ENCODE results near the gene SLC44A5.
"Not testable (repeated sequence)": the region's sequence is repeated elsewhere in the genome, so short reads cannot be mapped to it uniquely, and the experiment has no call there.

Gene SLC44A5

DNA sequence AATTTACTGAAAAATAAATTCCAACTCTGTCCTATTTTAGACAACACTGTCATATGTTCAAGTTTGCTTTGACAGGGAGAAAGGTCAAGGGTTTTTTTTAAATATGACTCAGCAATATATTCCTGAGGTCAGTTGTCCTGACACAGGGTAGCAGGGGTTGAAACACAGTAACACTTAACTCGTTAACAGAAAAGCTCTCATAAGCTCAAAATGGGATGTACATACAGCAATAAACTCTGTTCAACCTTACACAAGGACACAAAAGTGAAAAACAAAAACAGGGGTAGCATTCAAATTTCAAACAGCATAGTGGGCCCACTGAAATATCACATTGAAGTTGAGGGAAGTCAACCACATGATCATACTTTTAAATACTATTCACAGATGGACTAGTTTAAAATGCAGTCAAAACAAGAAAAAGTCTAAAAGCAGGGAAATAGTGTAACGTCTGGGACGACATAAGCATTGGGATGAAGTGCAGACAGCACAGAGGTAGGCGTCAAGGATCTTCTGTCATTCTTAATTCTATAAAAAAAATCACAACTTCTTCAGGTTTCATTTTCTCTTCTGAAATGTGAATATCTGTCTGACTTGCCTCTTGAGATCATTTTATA is 89.9 kb downstream of the SLC44A5 start:
- no peak for DNase-seq (ENCODE audit: low spot score)

DNA sequence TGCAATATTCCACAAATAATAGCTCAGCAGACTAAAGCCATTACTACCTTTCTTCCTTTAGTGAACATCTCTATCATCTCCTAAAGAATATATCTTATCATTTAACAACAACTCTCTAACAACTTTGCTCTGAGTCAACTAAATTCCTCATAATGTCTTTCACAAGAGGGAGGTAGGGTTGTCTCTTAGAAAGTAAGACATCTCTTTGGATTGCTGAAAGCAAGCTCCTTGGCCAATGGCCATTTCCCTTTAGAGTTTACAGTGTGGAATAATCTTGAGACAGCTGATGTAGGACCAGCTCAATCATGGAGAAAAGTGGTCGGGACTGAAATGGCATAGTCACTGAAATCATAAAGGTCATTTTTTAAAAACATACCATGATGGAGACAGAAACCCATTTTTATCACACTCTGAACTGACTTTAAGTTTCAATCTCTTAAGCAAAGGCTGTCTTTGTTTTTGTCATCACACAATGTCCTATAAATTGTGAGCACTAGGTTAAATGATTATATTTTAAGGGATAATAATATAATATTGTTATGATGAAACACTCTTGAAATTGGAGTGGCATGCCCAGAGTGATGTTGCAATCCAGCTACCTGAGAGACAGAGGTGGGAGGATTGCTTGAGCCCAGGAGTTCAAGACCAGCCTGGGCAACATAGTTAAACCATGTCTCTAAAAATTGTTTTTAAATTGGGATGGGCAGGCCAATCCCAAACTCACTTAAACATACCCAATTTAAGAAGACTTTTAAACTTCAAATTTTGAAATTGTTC is 91.1 kb downstream of the SLC44A5 start:
- no peak for DNase-seq (ENCODE audit: low spot score)

DNA sequence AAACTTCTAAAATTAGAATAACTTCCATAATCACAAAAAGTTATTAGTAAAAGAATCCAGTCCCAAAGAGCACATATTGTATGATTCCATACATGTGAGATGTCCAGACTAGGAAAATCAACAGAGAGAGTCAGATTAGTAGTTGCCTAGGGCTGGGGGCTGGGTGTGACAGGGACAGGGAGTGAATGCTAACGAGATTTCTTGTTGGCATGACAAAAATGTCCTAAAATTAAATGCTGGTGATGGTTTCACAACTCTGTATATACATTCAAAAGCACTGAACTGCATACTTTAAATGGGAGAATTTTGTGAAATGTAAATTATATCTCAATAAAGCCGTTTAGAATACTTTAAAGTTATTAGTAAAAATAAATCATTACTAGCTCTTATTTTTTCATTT is 92.2 kb downstream of the SLC44A5 start:
- no peak for DNase-seq (ENCODE audit: low spot score)

DNA sequence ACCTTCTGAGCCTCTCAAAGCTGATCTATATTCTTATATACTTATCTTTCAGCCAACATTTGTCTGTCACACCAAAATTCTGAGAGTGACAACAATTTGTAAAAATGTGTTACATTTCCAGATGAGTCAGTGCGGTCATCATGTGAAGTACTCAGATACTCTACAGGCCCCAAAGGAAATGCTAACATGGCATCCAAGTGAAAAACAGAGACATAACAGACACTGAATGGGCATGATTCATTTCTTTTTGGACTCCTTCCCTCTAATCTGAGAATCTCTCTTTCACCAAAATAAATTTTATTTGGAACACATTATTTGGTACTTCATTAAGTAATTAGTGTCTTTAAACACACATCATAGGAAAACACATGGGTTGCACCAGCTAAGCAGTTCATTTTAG is 96.6 kb downstream of the SLC44A5 start:
- DNase-seq (ENCODE audit: low spot score): no peak

DNA sequence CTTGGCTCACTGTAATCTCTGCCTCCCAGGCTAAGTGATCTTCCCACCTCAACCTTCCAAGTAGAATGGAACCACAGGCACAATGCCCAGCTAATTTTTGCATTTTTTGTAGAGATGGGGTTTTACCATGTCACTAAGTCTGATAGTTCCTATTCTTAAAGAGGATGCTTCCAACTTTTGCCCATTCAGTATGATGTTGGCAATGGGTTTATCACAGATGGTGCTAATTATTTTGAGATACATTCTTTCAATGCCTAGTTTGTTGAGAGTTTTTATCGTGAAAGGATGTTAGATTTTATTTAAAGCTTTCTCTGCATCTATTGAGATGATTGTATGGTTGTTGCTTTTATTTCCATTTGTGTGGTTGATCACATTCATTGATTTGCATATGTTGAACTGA is 103.9 kb downstream of the SLC44A5 start:
- no peak for DNase-seq (ENCODE audit: low spot score)

DNA sequence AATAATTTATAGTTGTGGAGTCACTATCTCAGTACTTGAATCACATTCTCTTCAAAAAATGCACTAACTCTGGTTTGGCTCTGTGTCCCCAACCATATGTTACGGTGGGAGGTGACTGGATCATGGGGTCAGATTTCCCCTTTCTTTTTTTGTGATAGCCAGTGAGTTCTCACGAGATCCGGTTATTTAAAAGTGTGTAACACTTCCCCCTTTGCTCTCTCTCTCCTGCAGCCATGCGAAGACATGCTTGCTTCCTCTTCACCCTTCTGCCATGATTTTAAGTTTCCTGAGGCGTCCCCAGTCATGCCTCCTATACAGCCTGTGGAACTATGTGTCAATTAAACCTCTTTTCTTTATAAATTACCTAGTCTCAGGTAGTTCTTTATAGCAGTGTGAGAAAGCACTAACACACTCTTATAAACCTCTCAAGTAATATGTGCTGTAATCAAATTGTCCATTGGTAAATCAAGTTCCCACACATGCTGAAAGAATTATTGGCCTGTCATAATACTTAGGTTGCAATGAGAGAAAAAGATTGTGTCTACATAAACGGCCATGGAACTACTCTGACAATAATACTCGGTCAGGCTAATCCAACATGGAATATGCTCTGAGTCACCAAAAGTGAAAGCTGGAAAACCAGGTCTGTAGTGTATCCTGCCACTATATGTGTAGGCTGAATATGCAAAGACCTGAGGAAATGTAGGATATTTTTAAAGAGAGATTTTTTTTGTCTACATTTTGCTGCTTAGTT is 107.5 kb downstream of the SLC44A5 start:
- no peak for DNase-seq (ENCODE audit: low spot score)

DNA sequence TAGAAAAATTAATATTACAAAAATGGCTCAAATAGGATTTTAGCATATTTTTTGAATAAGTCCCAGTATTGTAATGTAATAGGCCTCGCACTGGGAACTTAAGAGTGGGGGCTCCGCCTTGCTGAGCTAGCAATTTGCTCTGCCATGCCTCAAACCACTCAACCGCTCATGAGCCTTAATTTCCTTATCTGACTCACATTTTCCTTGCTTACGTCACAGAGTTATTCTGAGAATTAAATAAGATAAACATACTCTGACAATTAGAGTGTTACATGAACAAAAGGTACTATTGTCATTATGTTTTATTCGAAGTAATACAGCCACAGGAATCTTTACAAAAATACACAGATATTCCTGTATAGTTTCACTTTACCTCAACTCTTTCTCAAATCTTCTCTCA is 108.1 kb downstream of the SLC44A5 start:
- DNase-seq (ENCODE audit: low spot score): no peak

DNA sequence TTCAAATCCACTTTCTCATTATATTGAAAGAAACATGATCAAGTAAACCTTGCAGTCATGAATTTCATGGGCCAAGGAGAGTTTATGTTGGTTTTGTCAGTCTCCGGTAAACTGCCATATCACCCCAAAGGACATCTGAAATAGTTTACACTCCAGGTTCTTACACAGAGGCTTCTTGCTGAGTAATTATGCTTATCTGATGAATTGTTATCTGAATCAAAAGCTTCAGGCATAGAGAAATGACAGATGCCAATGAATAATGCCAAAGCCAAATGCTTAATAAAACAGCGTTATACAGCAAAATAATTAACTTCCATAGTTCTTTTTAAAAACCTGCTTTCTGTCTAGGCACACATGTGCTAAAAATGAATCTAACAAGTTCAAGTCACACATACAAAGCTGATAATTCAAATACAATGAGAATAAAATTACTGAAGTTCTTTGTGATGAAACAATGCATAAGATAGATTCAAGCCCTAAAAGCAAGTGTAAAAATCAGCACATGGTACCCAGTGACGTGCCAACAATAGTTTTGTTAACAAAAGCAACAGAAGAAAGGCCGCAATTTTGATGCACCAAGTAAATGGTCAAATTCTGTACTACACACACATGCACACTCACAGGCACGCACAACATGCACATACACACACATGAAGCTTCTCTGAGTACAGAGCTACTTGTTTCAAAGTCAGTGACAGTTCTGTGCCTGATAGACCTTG is 109.2 kb downstream of the SLC44A5 start:
- DNase-seq (ENCODE audit: low spot score): no peak

DNA sequence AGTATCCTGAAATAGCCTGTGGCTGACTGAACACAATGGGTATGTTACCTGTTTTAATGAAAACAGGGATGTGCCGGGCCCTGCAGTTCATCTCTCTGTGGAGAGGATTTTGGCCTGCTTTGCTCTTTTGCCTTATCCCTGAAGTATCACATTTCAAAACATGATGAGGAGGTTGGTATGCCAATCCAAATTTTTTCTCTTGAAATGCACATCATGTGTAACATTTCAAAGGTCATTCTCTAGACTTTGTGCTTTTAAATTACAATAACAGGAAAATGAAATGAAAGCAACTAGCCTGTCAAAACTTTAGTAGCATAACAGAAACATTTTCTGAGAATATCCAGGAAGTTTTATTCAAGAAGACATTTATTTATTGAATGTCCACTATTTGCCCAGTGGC is 118.9 kb downstream of the SLC44A5 start:
- no peak for DNase-seq (ENCODE audit: low spot score)

DNA sequence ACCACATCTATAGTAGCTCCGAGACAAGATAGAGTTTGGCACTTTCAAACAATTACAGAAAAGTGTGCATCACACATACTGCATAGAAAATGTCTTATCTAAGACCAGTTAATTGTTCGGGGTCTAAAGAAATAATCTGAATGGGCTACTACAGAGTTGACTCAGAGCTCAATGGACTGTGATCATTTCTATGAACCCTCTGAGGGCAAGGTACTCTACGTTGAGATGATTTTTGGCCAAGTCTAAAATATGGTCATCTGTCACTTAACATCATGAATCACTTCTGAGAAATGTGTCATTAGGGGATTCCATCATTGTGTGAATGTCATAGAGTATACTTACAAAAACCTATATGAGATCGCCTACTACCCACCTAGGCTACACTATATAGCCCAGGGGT is 123.5 kb downstream of the SLC44A5 start:
- DNase-seq (ENCODE audit: low spot score): no peak

DNA sequence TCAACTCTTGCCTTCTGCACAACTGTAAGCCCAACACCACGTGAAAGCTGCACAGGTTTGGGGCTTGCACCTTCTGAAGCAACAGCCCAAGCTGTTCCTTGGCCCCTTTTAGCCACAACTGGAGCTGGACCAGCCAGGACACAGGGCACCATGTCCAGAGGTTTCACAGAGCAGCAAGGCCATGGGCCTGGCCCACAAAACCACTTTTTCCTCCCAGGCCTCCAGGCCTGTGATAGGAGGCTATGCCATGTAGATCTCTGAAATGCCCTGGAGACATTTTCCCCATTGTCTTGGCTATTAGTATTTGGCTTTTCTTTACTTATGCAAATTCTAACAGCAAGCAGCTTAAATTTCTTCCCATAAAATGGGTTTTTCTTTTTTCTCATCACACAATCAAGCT is 126.1 kb downstream of the SLC44A5 start:
- no peak for DNase-seq (ENCODE audit: low spot score)

DNA sequence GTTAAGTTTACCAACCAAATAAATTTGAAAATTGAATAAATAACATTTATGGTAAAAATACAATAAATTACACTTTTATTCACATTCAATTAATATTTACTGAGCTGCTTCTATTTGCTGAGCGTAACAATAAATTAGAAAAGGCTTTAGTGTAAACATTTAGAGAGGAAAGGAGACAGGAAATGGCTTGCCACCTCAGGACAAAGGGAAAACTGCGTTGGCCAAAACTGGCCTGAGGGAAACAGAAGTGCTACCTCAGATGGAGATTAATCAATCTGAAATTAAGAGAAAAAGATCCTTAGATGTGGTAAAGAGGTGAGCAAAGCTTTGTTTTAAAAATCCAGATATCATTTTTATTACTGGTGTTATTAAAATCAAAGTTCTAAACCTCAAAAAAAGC is 128.0 kb downstream of the SLC44A5 start:
- no peak for DNase-seq (ENCODE audit: low spot score)

DNA sequence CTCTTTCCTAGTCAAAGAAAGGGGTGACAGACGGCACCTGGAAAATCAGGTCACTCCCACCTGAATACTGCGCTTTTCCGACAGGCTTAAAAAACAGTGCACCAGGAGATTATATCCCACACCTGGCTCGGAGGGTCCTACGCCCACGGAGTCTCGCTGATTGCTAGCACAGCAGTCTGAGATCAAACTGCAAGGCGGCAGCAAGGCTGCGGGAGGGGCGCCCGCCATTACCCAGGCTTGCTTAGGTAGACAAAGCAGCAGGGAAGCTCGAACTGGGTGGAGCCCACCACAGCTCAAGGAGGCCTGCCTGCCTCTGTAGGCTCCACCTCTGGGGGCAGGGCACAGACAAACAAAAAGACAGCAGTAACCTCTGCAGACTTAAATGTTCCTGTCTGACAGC is 134.4 kb downstream of the SLC44A5 start:
- DNase-seq (ENCODE audit: low spot score): not testable (repeated sequence)

DNA sequence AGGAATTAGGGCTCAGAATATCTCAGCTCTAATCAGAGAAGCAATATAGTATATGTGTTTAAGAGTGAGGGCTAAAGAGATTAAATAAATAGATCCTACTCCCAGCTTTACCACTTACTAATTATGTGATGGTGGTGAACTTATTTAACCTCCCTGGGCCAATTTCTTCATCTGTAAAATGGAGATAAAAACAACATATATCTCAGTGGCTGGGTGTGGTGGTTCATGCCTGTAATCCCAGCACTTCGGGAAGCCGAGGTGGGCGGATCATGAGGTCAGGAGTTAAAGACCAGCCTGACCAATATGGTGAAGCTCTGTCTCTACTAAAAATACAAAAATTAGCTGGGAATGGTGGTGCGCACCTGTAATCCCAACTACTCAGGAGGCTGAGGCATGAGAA is 135.2 kb downstream of the SLC44A5 start:
- no peak for DNase-seq (ENCODE audit: low spot score)

DNA sequence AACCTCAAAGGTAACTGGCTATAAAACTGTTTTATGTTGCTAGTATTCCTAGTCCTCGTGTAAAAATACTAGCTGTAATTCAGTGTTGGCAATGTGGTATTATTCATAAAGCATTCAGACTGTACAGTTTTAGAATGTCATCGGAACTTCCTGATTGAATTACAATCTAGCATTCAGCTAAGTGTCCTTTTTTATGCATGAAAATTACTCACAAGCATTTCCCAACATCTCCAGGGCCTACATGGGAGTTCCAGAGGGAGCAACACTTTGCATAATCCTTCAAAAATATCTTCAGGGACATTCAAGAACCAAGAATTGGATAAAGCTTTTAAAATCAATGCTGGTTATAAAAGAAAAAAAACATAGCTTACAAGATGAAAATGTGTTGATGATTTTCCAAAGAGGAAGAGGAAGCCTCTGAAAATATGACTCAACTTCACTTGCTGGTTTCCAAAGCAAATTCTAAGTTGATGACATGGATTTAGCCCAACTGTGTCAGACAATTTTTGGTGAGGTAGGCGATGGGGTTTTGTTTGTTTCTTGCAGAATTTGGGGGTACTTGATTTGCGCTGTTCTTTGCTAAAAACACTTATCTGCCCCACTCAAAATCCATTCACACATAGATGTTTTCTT is 137.8 kb downstream of the SLC44A5 start:
- no peak for DNase-seq (ENCODE audit: low spot score)

DNA sequence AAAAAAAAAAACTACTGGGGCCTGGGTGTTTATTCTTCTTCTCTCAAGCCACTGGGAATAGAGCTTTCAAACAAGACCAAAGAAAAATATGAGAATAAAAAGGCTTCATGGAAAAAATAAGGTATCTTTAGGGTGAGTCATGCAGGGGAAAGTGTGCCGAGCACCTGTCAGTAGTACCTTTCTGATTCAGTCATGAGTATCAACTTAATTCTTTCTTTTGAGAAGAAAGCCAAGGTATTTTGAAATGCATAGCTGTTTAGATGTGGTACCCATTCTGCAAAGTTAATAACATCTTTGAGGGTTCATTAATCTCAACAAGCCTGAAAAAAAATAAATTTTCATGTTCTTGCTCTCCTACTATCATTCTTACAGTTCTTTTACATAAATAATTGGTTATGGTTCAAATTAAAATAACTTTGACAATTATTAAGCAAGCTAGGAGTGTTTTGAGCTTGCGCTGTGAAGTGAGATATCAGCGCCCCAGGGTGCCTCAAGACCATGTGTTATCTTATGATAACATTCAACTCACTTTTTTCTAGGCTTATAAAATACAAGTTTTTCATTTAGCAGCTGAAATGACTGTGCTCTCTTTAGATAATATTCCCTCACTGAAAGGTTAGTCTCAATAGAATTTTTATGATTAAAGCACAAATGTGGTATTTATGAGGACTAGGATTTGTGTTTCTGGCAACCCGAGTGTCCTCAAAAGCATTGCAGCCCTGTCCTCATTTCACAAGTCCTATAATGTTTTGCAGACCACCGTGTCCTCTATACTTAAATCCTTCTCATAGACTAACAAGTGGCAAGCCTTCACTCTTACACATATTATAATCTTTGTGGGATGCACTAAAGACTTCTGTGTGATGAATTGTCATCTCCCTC is 138.6 kb downstream of the SLC44A5 start:
- no peak for DNase-seq (ENCODE audit: low spot score)

DNA sequence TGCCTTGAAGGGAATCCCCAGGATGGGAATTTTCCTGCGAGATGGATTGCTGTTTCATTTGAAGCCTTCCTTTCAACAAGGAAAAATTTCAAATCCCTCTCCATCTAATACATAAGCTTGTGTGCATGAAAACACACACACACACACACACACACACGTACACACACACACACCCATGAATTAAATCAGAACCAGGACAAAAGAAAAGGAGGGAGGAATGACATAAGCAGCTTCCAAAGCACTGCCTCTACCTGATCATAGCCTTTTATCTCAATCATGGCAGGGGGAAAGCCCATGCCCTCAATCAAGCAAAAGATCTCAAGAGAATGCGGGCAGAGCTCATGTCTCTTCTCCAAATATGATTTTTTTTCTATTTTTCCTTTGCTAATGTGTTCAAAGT is 139.7 kb downstream of the SLC44A5 start:
- no peak for DNase-seq (ENCODE audit: low spot score)

DNA sequence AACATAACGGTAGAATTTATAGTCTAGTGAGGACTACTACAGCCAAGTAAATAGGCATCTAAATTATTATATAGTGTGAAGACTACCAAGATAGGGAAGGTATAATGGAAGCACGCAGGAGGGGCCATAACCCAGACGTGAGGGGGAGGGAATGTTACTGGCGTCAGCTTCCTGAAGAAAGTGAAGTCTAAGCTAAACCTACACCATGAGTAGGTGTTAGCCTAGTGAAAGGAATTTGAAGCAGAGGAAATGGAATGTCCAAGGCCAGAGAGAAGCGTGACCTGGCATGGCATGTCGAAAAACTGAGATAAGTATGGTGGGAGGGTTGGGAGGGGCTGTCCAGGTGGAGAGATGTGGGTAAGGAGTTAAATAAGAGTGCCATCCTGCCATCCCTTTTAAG is 140.5 kb downstream of the SLC44A5 start:
- DNase-seq (ENCODE audit: low spot score): no peak

DNA sequence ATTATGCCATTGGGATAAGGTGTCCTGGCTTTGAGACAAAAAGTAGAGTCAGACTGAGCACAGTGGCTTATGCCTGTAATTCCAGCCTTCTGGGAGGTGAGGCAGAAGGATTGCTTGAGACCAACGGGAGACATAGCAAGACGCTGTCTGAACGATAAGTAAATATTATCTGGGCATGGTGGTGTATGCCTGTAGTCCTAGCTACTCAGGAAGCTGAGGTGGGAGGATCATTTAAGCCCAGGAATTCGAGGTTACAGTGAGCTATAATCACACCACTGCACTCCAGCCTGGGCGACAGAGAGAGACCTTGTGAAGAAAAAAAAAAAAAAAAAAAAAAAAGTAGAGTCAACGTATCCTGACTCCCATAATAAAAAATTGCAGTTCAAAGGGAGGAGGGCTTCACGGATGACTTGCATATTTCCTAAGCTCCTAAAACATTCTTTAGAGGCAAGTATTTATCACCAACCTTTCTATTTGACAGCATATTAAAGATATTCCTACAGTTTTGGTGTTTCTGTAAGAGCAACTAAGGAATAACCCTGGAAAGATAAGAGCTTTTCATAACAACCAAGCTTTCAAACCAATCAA is 141.2 kb downstream of the SLC44A5 start:
- no peak for DNase-seq (ENCODE audit: low spot score)

DNA sequence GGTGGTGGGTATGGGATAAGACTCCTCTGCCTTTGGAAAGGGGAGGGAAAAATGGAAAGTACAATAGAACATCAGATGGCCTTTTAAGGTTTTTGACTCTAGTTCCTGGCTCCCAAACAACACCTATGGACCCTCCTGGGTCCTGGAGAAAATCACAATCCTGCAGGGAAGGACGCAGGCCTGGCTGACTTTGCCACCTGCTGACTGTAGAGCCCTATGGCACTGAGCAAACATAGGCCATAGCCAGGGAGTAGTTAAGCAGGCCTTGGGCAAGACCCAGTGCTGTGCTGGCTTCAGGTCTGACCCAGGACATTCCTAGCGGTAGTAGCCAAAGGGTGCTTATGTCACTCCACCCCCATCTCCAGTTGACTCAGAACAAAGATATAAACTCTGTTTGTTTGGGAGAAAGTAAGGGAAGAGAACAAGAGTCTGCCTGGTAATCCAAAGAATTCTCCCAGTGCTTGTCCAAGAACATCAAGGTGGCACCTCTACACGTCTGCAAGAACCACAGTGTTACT is 149.0 kb downstream of the SLC44A5 start:
- no peak for DNase-seq (ENCODE audit: low spot score)
